ENCODE data around the gene TKTL1.

DNA sequence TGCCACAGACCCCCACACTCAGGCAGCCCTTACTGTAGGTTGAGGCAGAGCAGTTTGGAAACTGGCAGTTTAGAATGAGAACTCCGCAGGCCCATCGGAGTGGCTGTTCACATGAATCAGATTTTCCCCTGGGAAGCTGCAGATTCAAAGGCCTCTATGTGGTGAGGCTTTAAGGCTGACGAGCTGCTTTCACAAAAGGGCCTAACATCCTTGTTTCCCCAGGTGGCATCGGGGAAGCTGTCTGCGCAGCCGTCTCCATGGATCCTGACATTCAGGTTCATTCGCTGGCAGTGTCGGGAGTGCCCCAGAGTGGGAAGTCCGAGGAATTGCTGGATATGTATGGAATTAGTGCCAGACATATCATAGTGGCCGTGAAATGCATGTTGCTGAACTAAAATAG, 33.7 kb downstream of the TKTL1 start:
- TF ChIP-seq, protein P1, sequence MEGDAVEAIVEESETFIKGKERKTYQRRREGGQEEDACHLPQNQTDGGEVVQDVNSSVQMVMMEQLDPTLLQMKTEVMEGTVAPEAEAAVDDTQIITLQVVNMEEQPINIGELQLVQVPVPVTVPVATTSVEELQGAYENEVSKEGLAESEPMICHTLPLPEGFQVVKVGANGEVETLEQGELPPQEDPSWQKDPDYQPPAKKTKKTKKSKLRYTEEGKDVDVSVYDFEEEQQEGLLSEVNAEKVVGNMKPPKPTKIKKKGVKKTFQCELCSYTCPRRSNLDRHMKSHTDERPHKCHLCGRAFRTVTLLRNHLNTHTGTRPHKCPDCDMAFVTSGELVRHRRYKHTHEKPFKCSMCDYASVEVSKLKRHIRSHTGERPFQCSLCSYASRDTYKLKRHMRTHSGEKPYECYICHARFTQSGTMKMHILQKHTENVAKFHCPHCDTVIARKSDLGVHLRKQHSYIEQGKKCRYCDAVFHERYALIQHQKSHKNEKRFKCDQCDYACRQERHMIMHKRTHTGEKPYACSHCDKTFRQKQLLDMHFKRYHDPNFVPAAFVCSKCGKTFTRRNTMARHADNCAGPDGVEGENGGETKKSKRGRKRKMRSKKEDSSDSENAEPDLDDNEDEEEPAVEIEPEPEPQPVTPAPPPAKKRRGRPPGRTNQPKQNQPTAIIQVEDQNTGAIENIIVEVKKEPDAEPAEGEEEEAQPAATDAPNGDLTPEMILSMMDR (IDR thresholded peaks at IDR 0.05; ENCODE audit: insufficient read depth, low read length, poor library complexity, severe bottlenecking) = no peak
- no peak for TF ChIP-seq EZH2phosphoT487 (conservative IDR thresholded peaks at IDR 0.05; ENCODE audit: low read length)
